Fibroblast of lung (primary cell): ENCODE measurements around the gene PHF10.
A peak's percentile ranks its signal among the peaks of the same experiment; 100 is the strongest.

ENCODE experiments used
- EZH2 ChIP-seq: IDR thresholded peaks from 2 replicates; pipeline ENCODE4 v1.5.1; 2012; ENCODE audit warnings: low read length, control low read depth, mild to moderate bottlenecking; ENCODE audit errors: missing control alignments
- TF ChIP-seq, protein P1 (sequence below), 2 donors: IDR thresholded peaks in 1 of 2; conservative IDR thresholded peaks in 1 of 2; 1 replicate in 1 of 2; 2 replicates in 1 of 2; pipeline ENCODE4 v1.5.1; 2011 to 2012; ENCODE audit warnings: low read length in 2 of 2, control low read depth in 1 of 2, inconsistent platforms in 1 of 2, low read depth in 1 of 2, mild to moderate bottlenecking in 1 of 2

DNA sequence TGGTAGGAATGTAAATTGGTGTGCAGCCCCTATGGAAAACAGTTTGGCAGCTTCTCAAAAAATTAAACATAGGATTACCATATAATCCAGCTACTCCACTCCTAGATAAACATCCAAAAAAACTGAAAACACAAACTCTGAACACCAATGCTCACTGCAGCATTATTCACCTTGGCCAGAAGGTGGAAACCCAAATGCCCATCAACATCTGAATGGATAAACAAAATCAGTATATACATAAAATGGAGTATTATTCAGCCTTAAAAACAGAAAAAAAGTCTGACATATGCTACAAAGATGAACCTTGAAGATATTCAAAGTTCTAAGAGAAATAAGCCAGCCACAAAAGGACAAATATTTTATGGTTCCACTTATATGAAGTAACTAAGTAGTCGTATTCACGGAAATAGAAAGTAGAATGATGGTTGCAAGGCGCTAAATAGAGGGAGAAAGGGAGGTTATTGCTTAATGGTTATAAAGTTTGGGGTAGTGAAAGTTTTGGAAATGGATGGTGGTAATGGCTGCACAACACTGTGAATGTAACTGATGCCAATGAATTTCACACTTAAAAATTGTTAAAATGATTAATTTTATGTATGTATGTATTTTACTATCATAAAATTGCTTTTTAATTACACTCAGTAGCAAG is 4.0 kb downstream of the PHF10 start:
- TF ChIP-seq, protein P1, sequence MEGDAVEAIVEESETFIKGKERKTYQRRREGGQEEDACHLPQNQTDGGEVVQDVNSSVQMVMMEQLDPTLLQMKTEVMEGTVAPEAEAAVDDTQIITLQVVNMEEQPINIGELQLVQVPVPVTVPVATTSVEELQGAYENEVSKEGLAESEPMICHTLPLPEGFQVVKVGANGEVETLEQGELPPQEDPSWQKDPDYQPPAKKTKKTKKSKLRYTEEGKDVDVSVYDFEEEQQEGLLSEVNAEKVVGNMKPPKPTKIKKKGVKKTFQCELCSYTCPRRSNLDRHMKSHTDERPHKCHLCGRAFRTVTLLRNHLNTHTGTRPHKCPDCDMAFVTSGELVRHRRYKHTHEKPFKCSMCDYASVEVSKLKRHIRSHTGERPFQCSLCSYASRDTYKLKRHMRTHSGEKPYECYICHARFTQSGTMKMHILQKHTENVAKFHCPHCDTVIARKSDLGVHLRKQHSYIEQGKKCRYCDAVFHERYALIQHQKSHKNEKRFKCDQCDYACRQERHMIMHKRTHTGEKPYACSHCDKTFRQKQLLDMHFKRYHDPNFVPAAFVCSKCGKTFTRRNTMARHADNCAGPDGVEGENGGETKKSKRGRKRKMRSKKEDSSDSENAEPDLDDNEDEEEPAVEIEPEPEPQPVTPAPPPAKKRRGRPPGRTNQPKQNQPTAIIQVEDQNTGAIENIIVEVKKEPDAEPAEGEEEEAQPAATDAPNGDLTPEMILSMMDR (conservative IDR thresholded peaks at IDR 0.05 in 1 of 2, IDR thresholded peaks at IDR 0.05 in 1 of 2; ENCODE audit: low read depth in 1 of 2, low read length in 2 of 2) = peak in 1 of 2 donors; percentile 5
- TF ChIP-seq EZH2 = no peak
